OCI-LY3 (cell line): ENCODE measurements around the gene CTDSPL.

Experiments used
- H2AFZ ChIP-seq: fragments of 200-600, 300-600 bp; shearing (Covaris generic); 2 replicates; pipeline ENCODE4 v1.6.0; 2014; ENCODE audit warnings: antibody characterized with exemption, low read depth, low read length
- H3K27ac ChIP-seq: fragments of 200-600, 300-600 bp; sonication (generic); 2 replicates; pipeline ENCODE4 v1.5.1; 2014; ENCODE audit warnings: mild to moderate bottlenecking, low read length, moderate library complexity, mixed read lengths
- H3K27me3 ChIP-seq: fragments of 200-600, 300-600 bp; sonication (generic); 2 replicates; pipeline ENCODE4 v1.6.1; 2014; ENCODE audit warnings: low read depth, low read length, mixed read lengths
- H3K36me3 ChIP-seq: fragments of 200-600, 300-600 bp; sonication (generic); replicated peaks from 2 replicates; pipeline ENCODE3; 2014; ENCODE audit warnings: low read depth, low read length, mixed read lengths
- H3K4me1 ChIP-seq: fragments of 300-600, 200-600 bp; sonication (generic); 2 replicates; pipeline ENCODE4 v1.6.1; 2014; ENCODE audit warnings: low read length, mixed read lengths
- H3K4me2 ChIP-seq: fragments of 200-600, 300-600 bp; sonication (generic); 2 replicates; pipeline ENCODE4 v1.6.1; 2014; ENCODE audit warnings: low read length, mixed read lengths
- H3K4me3 ChIP-seq: fragments of 300-600, 200-600 bp; sonication (generic); 2 replicates; pipeline ENCODE4 v1.5.1; 2014; ENCODE audit warnings: antibody characterized with exemption, mild to moderate bottlenecking, low read length, moderate library complexity
- H3K79me2 ChIP-seq: fragments of 300-600, 200-600 bp; shearing (Covaris generic); 2 replicates; pipeline ENCODE4 v1.6.1; 2014; ENCODE audit warnings: mild to moderate bottlenecking, low read length, mixed read lengths
- H3K9ac ChIP-seq: fragments of 300-600, 200-600 bp; shearing (Covaris generic); 2 replicates; pipeline ENCODE4 v1.6.0; 2014; ENCODE audit warnings: mild to moderate bottlenecking, low read length, moderate library complexity
- H3K9me3 ChIP-seq: fragments of 200-600, 300-600 bp; shearing (Covaris generic); 2 replicates; pipeline ENCODE4 v1.6.1; 2014; ENCODE audit warnings: low read length, mixed read lengths; ENCODE audit not compliant: insufficient read depth
- H4K20me1 ChIP-seq: fragments of 200-600, 300-600 bp; sonication (generic); 2 replicates; pipeline ENCODE4 v1.6.1; 2016; ENCODE audit warnings: low read length, mixed read lengths; ENCODE audit not compliant: insufficient read depth
- EZH2phosphoT487 ChIP-seq: fragments of 200-600 bp; shearing (Covaris generic); IDR thresholded peaks from 2 replicates; pipeline ENCODE4 v1.6.1; 2018; ENCODE audit warnings: antibody characterized with exemption, mixed run types, low read depth
- TF ChIP-seq, protein P1 (sequence below): fragments of 200-600, 300-600 bp; sonication (generic); IDR thresholded peaks from 2 replicates; pipeline ENCODE4 v1.5.1; 2014; ENCODE audit warnings: antibody characterized with exemption, low read length, low read depth

CTDSPL gene

DNA sequence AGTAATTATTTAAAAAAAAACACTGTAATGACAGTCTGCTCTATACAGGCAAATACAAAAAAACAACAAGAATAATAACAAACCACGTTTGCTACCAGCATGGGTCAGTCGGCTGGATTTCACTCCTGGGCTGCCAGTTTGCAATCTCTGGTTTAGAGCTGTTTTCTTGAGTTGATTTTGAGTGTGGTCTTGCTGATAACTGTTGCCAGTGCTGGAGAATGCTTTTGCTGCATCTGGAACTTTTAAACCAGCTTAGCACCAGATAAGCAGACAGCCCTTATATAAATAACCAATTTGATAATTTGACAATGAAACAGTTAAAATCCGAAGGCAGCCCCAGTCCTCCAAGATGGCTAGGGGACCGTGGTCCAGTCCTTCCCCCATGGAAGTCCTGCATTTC lies 14.0 kb upstream of the CTDSPL start:
- no peaks in the 10 kb centered on the region for H3K36me3 ChIP-seq
- H3K9me3 ChIP-seq: no peaks in the 10 kb centered on the region
- H3K27me3 ChIP-seq: peaks cover 17% of the 10 kb centered on the region
- TF ChIP-seq, protein P1, sequence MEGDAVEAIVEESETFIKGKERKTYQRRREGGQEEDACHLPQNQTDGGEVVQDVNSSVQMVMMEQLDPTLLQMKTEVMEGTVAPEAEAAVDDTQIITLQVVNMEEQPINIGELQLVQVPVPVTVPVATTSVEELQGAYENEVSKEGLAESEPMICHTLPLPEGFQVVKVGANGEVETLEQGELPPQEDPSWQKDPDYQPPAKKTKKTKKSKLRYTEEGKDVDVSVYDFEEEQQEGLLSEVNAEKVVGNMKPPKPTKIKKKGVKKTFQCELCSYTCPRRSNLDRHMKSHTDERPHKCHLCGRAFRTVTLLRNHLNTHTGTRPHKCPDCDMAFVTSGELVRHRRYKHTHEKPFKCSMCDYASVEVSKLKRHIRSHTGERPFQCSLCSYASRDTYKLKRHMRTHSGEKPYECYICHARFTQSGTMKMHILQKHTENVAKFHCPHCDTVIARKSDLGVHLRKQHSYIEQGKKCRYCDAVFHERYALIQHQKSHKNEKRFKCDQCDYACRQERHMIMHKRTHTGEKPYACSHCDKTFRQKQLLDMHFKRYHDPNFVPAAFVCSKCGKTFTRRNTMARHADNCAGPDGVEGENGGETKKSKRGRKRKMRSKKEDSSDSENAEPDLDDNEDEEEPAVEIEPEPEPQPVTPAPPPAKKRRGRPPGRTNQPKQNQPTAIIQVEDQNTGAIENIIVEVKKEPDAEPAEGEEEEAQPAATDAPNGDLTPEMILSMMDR: no peak
- TF ChIP-seq EZH2phosphoT487: no peak
- no peak overlapping the region for H3K27ac ChIP-seq
- no peak overlapping the region for H3K4me2 ChIP-seq
- H4K20me1 ChIP-seq: no peaks in the 10 kb centered on the region
- no peak overlapping the region for H3K9ac ChIP-seq
- H3K4me1 ChIP-seq: no peaks in the 10 kb centered on the region
- no peak overlapping the region for H2AFZ ChIP-seq
- H3K4me3 ChIP-seq: no peak overlapping the region
- no peaks in the 10 kb centered on the region for H3K79me2 ChIP-seq

DNA sequence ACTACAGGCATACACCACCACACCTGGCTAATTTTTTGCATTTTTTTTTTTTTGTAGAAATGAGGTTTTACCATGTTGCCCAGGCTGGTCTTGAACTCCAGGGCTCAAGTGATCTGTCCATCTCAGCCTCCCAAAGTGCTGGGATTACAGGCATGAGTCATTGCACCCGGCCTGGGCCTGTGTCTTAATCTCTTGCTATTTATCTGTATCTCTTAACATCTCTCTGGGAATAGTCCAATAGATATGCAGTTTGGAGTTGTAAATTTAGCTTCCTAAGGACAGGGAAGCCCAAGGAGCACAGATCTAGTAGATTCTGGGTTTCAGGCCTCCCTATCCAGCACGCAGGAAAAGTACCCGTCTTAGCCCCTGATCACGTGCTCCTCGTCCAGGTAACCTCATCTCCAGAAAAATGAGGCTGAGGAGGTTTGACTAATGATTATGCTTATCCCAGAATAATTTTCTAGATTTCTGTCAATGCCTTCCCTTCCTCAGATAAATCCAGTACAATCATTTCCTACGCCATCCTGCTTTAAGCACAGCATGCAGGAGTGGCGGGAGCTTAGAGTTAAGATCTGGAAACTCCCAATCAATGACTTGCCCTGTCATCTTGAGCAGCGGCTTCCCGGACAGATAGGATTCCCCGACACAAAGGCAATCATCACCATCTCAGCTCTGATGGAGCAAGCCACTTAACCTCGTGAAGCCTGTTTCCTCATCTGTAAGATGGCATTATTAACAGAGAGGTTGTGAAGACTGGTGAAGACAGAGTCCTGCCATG lies 12.3 kb upstream of the CTDSPL start:
- Histone ChIP-seq H3K27ac (no peak overlapping the region), H3K79me2 (no peaks in the 10 kb centered on the region), H3K27me3 (peaks cover 17% of the 10 kb centered on the region), H3K4me2 (no peak overlapping the region), H3K9ac (no peak overlapping the region), H3K36me3 (no peaks in the 10 kb centered on the region), H3K4me3 (no peak overlapping the region), H3K9me3 (no peaks in the 10 kb centered on the region), H3K4me1 (no peaks in the 10 kb centered on the region), H4K20me1 (no peaks in the 10 kb centered on the region), H2AFZ (no peak overlapping the region)
- TF ChIP-seq EZH2phosphoT487: no peak
- TF ChIP-seq, protein P1: no peak

DNA sequence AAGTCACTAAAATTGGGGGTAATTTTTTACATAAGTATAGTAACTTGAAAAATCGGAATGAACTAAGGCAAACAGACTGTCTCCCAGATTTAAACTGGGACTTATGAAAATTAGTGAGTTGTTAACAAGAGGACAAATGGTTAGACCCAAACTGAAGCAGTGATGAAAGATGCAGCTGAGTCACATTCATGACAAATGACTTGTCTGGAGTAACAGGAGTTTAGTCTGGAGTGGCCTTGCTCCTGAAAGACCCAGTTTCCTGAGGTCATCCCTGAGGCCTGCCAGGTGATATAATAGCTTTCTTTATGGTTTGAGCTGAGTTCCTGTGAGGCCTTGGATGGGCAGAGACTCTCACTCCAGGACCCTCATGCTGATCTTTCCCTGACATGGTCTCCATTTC lies 9.6 kb upstream of the CTDSPL start:
- no peaks in the 10 kb centered on the region for H3K36me3 ChIP-seq
- H3K9ac ChIP-seq: no peak overlapping the region
- TF ChIP-seq, protein P1: no peak
- no peak for TF ChIP-seq EZH2phosphoT487
- no peak overlapping the region for H3K4me3 ChIP-seq
- no peaks in the 10 kb centered on the region for H3K79me2 ChIP-seq
- H3K27me3 ChIP-seq: peaks cover 4% of the 10 kb centered on the region; the same call in 1 of the 2 replicates
- no peak overlapping the region for H2AFZ ChIP-seq
- no peaks in the 10 kb centered on the region for H3K4me1 ChIP-seq
- H4K20me1 ChIP-seq: no peaks in the 10 kb centered on the region
- no peak overlapping the region for H3K27ac ChIP-seq
- no peaks in the 10 kb centered on the region for H3K9me3 ChIP-seq
- H3K4me2 ChIP-seq: no peak overlapping the region

DNA sequence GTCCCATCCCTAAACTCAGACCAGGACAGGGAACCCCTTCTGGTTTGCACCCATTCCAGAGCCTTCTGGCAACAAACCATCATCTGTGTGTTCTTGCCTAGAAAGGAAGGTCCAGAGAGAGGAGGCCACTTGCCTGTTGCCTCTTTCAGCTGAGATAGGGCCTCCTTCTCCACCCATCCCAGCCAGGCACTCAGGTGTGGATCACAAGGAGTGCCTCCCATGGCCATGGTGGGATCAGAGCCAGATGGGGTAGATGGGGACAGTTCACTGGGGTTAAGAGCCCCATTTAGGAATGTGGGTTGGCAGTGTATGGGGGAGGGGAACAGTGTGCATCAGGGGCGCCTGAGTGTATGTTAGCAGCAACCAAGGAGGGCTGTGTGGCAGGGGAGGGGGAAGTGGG lies 8.9 kb upstream of the CTDSPL start:
- H3K9ac ChIP-seq: no peak overlapping the region
- no peaks in the 10 kb centered on the region for H3K36me3 ChIP-seq
- H3K4me1 ChIP-seq: no peaks in the 10 kb centered on the region
- no peaks in the 10 kb centered on the region for H3K9me3 ChIP-seq
- H4K20me1 ChIP-seq: no peaks in the 10 kb centered on the region
- no peak overlapping the region for H3K4me2 ChIP-seq
- H2AFZ ChIP-seq: no peak overlapping the region
- no peak overlapping the region for H3K27ac ChIP-seq
- no peaks in the 10 kb centered on the region for H3K79me2 ChIP-seq
- TF ChIP-seq, protein P1: no peak
- TF ChIP-seq EZH2phosphoT487: no peak
- H3K4me3 ChIP-seq: no peak overlapping the region
- no peaks in the 10 kb centered on the region for H3K27me3 ChIP-seq
